ENCODE results near the gene PRELP.

DNA sequence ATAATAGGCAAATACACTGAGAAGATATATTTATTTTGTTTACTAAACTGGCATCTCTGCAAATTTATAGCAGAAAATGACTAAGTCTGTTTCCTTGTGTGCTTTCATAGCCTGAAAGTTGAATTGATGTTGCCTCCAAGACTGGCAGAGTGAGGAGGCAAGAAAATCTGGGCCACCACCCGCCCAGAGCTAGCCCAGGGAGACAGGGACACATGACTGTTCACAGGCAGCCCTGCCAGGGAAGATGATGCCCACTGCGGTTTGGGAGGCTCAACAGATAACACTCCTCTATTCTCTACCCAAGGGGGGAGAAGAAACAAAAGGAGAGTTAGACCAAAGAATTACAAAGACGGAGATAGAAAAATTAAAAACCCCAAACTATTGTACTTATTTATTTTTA lies 55.5 kb downstream of the PRELP start:
- TF ChIP-seq TAF1 (IDR thresholded peaks at IDR 0.05; ENCODE audit: low read depth) (no peak), EP300 (IDR thresholded peaks at IDR 0.05; ENCODE audit: borderline replicate concordance) (no peak), YY1 (IDR thresholded peaks at IDR 0.05; ENCODE audit: low read depth) (no peak)
- TF ChIP-seq, protein P1, sequence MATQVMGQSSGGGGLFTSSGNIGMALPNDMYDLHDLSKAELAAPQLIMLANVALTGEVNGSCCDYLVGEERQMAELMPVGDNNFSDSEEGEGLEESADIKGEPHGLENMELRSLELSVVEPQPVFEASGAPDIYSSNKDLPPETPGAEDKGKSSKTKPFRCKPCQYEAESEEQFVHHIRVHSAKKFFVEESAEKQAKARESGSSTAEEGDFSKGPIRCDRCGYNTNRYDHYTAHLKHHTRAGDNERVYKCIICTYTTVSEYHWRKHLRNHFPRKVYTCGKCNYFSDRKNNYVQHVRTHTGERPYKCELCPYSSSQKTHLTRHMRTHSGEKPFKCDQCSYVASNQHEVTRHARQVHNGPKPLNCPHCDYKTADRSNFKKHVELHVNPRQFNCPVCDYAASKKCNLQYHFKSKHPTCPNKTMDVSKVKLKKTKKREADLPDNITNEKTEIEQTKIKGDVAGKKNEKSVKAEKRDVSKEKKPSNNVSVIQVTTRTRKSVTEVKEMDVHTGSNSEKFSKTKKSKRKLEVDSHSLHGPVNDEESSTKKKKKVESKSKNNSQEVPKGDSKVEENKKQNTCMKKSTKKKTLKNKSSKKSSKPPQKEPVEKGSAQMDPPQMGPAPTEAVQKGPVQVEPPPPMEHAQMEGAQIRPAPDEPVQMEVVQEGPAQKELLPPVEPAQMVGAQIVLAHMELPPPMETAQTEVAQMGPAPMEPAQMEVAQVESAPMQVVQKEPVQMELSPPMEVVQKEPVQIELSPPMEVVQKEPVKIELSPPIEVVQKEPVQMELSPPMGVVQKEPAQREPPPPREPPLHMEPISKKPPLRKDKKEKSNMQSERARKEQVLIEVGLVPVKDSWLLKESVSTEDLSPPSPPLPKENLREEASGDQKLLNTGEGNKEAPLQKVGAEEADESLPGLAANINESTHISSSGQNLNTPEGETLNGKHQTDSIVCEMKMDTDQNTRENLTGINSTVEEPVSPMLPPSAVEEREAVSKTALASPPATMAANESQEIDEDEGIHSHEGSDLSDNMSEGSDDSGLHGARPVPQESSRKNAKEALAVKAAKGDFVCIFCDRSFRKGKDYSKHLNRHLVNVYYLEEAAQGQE (IDR thresholded peaks at IDR 0.05; ENCODE audit: low read depth): no peak

Measured in Ishikawa (cell line).